Measurements from ENCODE around the gene PIBF1.
"Not testable (repeated sequence)": the region's sequence is repeated elsewhere in the genome, so short reads cannot be mapped to it uniquely, and the experiment has no call there.

PIBF1 gene

DNA sequence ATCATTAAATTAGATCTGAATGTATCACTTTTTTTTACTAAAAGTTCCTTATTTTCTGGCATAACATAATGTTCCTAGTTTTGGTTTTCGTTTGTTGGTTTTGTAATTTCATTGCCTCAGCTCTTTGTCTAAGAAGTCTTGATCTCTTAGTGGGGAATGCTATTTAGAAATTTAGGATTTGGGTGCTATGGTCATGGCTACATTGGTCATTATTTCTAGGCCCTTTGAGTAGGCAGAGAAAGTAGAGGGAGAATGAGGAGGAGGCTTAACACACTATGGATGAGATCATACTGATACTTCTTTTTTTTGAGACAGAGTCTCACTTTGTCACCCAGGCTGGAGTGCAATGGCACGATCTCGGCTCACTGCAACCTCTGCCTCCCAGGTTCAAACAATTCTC is 41.8 kb downstream of the PIBF1 start:
- DNase-seq = no peak

DNA sequence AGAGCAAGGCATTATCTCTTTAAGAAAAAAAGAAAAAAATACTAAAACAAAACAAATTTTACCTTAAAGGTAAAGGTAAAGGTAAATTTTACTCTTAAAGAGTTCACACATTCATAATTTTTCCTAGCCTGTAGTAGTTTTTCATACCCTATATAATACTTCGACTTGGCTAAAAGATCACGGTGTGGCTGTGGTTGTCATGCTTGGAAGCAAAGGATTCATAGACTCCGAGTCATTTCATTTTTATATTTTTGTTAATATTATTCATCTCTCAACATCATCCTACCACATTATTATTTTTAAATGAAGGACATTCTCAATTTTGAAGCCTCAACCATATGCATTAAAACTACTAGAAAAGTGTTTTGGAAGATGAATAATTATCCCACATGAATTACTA is 52.7 kb downstream of the PIBF1 start:
- no peak for DNase-seq

DNA sequence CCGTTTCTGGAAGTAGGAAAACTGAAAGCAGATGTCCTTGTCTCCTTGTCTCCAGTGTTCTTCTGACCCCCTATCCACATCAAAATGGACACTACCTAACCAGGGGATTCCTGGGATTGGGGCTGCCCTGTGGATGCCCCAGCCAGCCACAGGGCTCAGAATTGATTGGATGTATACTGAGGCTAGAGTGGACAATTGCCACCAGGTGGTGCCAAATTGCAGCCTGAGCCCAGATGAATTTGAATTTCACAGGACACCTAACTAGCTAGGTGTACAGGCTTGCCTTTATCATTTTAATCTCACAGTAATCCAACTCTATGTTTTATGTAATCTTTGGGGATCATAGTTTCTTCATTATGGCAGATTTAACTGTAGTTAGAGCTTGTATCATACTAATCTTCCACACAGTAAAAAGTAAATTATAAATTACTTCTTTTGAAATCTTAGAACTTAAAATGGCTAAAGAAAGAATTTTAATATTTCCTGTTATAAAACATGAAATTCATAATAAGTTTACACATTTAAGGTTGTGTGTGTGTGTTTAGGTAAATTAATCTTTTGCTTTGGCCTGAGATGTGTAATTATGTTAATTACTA is 58.0 kb downstream of the PIBF1 start:
- no peak for DNase-seq

- no peak for DNase-seq
Observed at GRCh38 chr13:72842991-72843390, 61.1 kb downstream of the PIBF1 start.

GRCh38 chr13:72845148-72845547 is 63.2 kb downstream of the PIBF1 start:
- not testable (repeated sequence) for DNase-seq

DNA sequence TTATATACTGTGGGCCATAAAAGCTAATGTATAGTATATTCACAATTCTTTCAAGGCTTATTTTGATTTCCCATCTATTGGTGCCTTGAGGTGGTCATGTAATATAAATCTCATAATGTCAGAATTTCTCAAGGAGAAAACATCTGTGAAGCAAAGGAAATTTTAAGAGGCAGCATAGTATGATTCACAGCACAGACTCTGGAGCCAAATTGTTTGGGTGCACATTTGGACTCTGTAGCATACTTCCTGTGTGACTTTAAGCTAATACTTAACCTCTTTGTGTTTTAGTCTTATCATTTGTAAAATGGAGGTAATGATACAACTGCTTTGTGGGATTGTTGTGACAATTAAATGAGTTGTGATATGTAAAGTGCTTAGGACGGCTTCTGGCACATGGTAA is 67.6 kb downstream of the PIBF1 start:
- DNase-seq = no peak

- DNase-seq = no peak
Observed at GRCh38 chr13:72850959-72851677, 69.2 kb downstream of the PIBF1 start.

- no peak for DNase-seq
Observed at GRCh38 chr13:72851678-72852014, 69.7 kb downstream of the PIBF1 start.

- no peak for DNase-seq
Observed at GRCh38 chr13:72852207-72852606, 70.3 kb downstream of the PIBF1 start.

DNA sequence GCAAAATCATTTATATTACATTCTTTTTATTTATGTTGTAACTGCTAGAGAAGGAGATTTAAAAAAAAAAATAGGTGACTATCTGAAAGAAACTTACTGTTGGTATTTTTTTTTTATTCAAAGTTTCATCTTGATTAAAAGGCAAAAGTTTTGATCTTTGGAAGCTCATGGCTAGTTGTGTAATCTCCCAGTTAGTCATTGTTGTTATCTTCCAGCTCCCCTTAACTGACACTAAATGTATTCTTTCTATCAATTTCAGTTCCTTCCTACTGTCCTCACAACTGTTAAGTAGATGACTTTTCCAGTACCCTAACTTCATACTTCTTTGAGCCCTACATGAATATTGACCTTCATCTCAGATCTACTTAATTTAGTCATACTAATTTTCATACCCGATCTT is 71.1 kb downstream of the PIBF1 start:
- DNase-seq = no peak

- no peak for DNase-seq
Observed at GRCh38 chr13:72864142-72865011, 82.4 kb downstream of the PIBF1 start.

DNA sequence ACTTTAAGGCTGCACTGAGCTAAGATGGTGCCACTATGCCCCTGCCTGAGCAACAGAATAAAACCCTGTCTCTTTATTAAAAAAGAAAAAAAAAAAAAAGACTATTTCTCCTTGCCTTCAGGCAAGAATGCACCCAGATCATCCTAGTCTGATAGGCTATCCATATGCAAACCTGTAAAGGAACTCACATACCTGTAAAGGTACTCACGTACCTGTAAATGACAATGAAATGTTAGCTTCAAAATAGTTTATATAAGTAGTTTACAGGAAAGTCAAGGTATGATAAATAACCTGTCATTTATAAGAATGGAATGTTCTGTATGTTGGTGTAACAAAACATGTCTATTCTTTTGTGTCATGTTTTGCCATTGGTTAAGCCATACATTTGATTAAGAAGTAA is 86.3 kb downstream of the PIBF1 start:
- DNase-seq = no peak

GRCh38 chr13:72875233-72875632 is 93.3 kb downstream of the PIBF1 start:
- DNase-seq = no peak

GRCh38 chr13:72884101-72884500 is 102.2 kb downstream of the PIBF1 start:
- DNase-seq = no peak

DNA sequence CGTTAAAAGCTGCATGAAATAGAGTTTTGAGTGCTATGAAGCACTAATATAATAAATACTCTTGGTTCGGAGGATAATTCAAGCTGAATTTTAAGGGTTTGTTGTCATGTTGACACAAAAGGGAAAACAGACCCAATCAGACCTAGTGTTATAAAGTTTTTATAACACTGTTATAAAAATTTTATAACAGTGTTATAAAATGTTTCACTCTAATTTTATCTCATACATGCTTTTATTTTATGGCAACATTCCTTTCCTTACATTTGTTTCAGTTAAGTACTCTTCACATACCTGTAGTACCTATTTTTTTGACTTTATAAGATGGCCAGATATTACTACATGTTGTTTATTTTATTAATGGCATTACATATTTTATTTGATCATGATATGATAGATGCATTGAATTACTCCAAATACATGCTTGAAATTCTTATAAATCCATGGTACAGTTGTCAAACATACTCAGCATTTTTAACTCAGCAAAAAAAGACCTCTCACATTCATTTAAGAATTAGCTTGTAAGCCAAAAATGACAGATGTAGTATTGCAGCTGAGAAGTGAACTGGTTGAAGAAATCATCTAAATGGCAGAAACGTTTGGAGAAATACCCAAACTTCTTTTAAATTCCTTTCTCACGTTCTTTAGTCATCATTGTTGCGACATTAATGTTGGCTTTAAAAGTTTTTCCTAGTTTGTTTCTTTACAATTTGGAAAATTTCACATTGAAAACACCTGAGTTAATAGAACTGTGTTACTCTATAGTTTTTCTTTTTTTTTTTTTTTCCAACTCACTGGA is 104.5 kb downstream of the PIBF1 start:
- DNase-seq = no peak

DNA sequence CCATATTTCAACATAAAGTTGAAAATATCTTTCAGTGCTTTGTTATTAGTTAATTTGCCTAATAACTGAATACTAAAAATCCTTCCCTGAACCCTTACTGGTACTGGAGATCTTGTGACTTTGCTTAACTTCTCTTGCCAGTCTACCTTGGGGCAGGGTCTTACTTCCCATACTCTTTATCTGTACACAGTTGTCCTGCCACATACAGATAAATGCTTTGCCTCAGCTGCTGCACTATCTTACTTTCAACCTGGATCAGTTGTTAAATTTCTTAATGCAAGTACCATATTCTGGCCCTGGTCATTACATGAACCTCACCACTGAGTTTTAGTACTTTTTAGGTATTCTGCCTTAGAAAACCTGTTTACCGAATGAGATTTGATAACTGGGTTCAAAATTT is 107.6 kb downstream of the PIBF1 start:
- DNase-seq = no peak

- no peak for DNase-seq
Observed at GRCh38 chr13:72890546-72890945, 108.6 kb downstream of the PIBF1 start.

- DNase-seq = no peak
Observed at GRCh38 chr13:72891423-72891822, 109.5 kb downstream of the PIBF1 start.

GRCh38 chr13:72896869-72897268 is 114.9 kb downstream of the PIBF1 start:
- DNase-seq = no peak

DNA sequence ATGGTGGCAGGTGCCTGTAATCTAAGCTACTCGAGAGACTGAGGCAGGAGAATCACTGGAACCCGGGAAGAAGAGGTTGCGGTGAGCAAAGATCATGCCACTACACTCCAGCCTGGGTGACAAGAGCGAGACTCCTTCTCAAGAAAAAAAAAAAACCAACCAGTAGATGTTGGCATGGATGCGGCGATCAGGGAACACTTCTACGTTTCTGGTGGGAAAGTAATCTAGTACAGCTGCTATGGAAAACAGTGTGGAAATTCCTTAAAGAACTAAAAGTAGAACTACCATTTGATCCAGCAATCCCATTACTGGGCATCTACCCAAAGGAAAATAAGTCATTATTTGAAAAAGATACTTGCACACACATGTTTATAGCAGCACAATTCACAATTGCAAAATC is 119.6 kb downstream of the PIBF1 start:
- DNase-seq = not testable (repeated sequence)

DNA sequence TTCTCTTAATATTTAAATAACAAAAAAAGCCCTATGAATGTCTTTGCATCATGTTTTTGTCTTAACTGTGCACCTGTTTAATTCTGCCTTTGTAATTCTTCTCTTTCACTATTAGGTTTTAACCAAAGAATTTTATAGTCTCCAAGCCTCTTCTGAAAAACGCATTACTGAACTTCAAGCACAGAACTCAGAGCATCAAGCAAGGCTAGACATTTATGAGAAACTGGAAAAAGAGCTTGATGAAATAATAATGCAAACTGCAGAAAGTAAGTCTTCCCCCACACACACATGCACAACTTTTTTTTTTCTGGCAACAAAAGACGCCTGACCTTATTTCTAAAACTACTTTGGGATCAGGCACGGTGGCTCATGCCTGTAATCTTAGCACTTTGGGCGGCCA is 126.5 kb downstream of the PIBF1 start:
- no peak for DNase-seq

DNA sequence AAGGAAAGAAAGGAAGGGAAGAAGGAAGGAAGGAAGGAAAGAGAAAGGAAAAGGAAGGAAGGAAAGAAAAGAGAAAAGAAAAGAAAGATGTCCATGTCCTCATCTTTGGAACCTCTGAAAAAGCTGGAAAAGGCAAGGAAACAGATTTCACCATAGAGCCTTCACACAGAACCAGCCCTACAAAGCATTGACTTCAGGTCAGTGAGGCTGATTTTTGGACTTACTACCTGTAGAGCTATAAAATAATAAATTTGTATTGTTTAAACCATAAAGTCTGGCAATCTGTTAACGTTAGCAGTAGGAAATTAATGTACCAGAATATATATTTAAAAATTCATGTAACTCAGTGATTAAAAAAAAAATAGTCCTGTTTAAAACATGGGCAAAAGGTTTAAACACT is 130.0 kb downstream of the PIBF1 start:
- DNase-seq = no peak

DNA sequence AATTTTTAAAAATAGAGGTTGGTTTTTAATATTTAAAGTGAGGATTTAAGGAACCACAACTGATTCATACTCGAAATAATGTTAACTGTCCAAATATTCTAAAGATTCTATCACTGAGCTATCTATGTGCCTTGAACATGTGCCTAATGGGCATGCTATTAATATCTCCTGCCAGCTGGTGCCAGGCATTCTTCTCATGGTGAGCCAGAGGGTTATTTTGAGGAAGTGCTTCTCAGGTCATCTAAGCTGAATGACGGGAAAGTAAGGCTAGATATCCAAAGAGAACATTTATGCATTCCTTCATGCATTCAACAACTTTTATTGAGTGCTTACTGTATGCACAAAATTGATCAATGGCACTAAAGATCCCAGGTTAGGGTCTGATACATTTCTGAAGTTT is 138.2 kb downstream of the PIBF1 start:
- no peak for DNase-seq

All from activated CD4-positive, CD25-positive, alpha-beta regulatory T cell treated with anti-CD3 and anti-CD28 coated beads, Interleukin-2, amount 50 U/mL, for 72 hours (primary cell).